ENCODE data around the gene TRIM33.

The TRIM33 gene

GRCh38 chr1:114511032-114511785 lies at the start of gene TRIM33:
TRIM33 (minus strand) TSS chr1:114511203; CDS start chr1:114511076, 127 bp downstream.
- DNase-seq, result peak; percentile 41

GRCh38 chr1:114559356-114559755 lies 48.4 kb upstream of the TRIM33 start:
- no peak for DNase-seq

- DNase-seq, result no peak
Measured at GRCh38 chr1:114558544-114558943, 47.5 kb upstream of the TRIM33 start.

- DNase-seq, result no peak
Measured at GRCh38 chr1:114554577-114554976, 43.6 kb upstream of the TRIM33 start.

GRCh38 chr1:114552106-114552639 lies 41.2 kb upstream of the TRIM33 start:
- no peak for DNase-seq

GRCh38 chr1:114551400-114551799 lies 40.4 kb upstream of the TRIM33 start:
- DNase-seq, result no peak

GRCh38 chr1:114550336-114550735 lies 39.3 kb upstream of the TRIM33 start:
- no peak for DNase-seq

- no peak for DNase-seq
Measured at GRCh38 chr1:114549137-114549536, 38.1 kb upstream of the TRIM33 start.

- DNase-seq, result no peak
Measured at GRCh38 chr1:114547076-114547475, 36.1 kb upstream of the TRIM33 start.

- DNase-seq, result no peak
Measured at GRCh38 chr1:114545796-114546195, 34.8 kb upstream of the TRIM33 start.

GRCh38 chr1:114545315-114545714 lies 34.3 kb upstream of the TRIM33 start:
- no peak for DNase-seq

- no peak for DNase-seq
Measured at GRCh38 chr1:114540821-114541220, 29.8 kb upstream of the TRIM33 start.

GRCh38 chr1:114540272-114540671 lies 29.3 kb upstream of the TRIM33 start:
- DNase-seq, result no peak

- DNase-seq, result no peak
Measured at GRCh38 chr1:114536043-114536442, 25.0 kb upstream of the TRIM33 start.

- DNase-seq, result no peak
Measured at GRCh38 chr1:114535401-114535800, 24.4 kb upstream of the TRIM33 start.

- no peak for DNase-seq
Measured at GRCh38 chr1:114531094-114531493, 20.1 kb upstream of the TRIM33 start.

GRCh38 chr1:114530224-114530623 lies 19.2 kb upstream of the TRIM33 start:
- no peak for DNase-seq

GRCh38 chr1:114524944-114525343 lies 13.9 kb upstream of the TRIM33 start:
- DNase-seq, result no peak

- DNase-seq, result no peak
Measured at GRCh38 chr1:114522264-114522575, 11.2 kb upstream of the TRIM33 start.

- DNase-seq, result no peak
Measured at GRCh38 chr1:114521396-114522263, 10.6 kb upstream of the TRIM33 start.

GRCh38 chr1:114517348-114517747 lies 6.3 kb upstream of the TRIM33 start:
- no peak for DNase-seq

GRCh38 chr1:114512595-114513280 lies 1.7 kb upstream of the TRIM33 start:
- DNase-seq, result no peak

- no peak for DNase-seq
Measured at GRCh38 chr1:114510274-114511031, 550 bp downstream of the TRIM33 start.
